Measurements from ENCODE around the gene GLRX.
"Not testable (repeated sequence)": the region's sequence is repeated elsewhere in the genome, so short reads cannot be mapped to it uniquely, and the experiment has no call there.

The GLRX gene, protein sequence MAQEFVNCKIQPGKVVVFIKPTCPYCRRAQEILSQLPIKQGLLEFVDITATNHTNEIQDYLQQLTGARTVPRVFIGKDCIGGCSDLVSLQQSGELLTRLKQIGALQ

DNA sequence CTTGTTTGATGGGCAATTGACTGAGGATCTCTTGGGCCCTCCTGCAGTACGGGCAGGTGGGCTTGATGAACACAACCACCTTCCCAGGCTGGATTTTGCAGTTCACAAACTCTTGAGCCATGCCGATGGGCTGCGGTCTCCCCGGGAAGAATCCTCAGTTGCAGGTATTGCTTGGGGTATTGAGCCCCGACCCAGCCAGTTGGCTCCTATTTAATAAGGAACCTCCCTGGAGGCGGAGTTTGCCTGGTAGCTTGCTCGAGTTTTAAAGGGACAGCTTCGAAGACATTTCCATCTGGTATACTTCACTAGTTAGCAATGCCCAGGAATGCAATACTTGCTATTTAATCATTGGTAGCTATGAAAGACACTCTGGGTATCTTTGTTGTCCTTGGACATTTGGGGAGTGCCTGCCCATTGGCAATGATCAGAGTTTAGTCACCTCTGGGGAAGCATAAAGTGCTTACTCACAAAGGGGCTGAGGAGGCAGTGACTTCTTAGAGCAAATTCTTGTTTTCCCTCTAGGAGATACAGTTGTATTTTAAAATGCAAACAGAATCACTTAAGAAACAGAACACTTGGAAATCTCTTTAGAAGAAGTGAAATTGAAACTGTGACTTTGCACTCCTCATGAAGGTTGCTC, at the start of gene GLRX:
TSS of gene GLRX (minus strand) at position 185 of the 640 bp plus-strand sequence. CDS start at position 121, 64 bp downstream.
- DNase-seq = peak; percentile 91

DNA sequence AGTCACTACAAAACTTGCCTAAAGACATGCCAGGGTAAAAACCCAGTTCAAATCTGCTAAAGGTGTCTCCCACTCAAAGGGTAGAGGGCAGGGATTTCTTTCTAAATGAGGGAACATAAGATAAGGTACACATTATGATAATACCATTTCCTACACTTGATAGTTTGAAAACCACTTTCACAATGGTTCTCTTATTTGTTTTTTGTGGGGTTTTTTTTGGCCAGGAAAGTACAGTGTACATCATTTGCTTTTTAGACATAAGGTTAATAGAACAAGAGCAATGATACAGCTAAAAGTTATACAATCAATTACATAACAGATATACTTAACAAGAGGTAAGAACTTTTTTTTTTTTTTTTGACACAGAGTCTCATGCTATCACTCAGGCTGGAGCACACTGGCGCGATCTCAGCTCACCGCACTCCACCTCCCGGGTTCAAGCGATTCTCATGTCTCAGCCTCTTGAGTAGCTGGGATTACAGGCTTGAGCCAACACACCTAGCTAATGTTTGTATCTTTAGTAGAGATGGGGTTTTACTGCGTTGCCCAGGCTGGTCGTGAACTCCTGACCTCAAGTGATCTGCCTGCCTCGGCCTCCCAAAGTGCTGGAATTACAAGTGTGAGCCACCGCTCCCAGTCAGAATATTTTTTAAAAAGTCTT, 48.8 kb upstream of the GLRX start:
- DNase-seq = no peak

DNA sequence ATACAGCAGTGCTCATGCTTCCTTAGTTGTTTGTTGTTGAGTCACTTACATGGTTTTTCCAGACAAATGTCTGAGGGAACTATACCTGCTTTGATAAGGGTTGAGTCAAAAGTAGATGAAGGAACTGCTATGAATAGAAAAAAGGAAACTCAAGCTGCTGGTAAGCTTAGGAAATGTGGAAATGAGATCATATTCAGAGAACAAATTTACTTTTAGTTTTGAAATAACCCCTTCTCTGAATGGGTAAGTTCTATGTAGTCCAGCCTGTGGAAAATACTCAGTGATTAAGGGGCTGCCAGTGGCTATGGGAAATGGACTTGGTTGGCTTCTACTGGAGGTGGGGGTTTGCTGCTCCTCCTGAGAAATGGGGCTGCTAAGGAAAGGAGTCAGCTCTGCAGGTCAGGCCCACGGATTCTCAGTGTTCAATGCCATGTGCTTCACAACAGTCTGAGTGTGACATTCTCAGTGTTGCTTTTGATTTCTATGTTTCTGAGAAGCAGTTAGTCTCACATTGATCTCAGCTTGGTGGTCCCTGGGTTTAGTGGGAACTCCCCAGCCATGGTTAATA, 47.7 kb upstream of the GLRX start:
- peak; percentile 29 for DNase-seq

DNA sequence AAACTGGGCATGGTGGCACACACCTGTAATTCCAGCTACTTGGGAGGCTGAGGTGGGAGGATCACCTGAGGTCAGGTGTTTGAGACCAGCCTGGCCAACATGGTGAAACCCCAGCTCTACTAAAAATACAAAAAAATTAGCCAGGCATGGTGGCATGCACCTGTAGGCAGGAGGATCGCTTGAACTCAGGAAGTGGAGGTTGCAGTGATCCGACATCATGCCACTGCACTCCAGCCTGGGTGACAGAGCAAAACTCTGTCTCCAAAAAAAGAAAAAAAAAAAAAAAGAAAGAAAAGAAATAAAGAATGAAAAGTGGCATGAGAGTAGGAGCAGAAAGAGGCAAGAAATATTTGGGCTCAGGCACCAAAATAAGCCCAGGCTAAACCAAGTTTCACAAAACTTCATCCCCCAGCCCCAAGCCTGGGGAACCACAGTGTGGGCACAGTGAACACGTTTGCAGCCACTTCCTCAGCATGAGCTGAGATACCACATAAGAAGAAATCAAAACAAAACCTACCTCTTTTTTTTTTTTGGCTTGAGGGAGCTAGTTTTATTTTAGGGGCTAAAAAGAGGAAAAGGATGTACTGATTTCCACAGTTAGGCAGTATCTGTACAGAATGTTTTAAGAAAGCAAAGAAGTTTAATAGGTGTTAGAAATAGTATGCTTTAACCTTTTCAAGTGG, 46.8 kb upstream of the GLRX start:
- not testable (repeated sequence) for DNase-seq

DNA sequence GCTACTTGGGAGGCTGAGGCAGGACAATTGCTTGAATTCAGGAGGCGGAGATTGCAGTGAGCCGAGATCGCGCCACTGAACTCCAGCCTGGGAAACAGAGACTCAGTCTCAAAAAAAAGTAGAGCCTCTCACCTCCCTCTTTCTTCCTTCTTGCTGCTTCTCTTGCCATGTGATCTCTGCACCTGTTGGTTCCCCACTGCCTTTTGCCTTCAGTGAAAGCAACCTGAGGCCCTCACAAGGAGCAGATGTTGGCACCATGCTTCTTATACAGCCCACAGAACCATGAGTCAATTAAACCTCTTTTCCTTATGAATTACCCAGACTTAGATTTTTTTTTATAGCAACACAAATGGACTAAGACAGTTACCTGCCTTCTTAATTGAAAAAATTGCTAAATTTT, 45.6 kb upstream of the GLRX start:
- no peak for DNase-seq

DNA sequence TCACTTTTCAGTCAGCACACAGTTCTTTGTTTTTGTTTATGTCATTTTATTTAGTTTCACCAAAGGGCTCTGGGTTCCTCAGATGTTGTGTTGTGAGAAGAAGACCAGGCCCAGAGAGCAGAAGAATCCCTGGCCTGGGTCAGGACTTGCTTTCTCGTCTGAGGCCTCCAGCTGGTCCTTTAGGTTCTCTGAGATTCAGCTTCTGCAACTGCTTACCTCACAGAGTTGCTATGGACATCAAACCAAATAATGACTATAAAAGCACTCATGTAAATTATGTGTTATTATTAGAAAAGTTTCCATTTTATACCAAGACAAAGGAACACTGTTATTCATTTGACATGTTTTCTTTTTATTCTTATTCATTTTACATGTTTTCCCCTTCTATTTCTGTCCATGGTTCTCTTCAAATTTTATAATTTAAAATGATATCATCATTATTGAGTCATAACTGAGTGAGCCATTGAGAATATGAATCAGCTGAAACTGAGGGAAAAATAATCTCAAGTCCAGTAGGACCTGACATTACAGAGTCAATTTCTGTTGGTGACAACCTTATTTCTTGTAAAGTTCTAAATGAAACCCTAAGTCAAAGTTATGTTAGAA, 44.0 kb upstream of the GLRX start:
- DNase-seq = no peak

DNA sequence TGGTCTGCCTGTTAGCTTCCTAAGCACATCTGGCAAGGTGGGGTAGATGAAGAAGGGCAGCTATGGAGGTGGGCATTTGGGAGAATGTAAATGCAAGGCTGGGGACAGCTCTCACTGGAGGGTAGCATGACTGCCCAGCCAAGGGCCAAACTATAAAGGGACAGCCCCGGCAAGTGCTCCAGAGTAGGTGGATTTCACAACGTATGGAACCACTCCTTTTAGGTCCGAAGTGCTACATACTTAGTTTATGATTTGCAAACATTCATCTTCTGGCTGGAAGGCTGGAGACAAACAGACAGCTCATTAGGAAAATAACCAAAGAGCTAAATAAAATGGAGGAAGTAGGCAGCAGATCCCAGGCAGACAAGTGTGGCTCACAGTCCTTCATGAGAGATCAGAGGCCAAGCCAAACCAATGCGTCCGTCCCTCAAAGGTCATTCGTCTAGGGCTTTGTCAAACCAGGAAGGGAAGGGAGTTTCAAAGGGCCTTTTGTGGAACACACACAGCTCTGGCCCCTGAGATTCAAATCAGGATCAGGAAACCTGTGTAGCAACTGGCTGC, 42.5 kb upstream of the GLRX start:
- no peak for DNase-seq

DNA sequence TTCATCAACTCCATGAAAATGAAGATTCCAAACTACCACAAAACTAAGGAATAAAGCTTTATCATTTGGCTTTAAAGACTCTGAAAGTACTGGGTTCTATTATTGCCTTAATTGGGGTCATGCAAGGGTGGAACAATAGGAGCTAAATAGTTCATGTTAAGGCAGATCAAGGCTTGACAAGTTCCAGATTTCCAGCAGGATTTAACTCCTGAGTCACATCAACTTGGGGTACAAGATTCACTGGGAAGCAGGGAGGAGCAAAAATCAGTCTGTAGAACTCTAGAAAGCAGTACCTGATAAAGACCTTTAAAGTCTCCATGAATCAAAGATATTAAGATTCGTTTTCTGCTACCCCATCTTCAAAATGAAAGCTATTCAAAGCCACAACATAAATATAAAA, 41.9 kb upstream of the GLRX start:
- no peak for DNase-seq

DNA sequence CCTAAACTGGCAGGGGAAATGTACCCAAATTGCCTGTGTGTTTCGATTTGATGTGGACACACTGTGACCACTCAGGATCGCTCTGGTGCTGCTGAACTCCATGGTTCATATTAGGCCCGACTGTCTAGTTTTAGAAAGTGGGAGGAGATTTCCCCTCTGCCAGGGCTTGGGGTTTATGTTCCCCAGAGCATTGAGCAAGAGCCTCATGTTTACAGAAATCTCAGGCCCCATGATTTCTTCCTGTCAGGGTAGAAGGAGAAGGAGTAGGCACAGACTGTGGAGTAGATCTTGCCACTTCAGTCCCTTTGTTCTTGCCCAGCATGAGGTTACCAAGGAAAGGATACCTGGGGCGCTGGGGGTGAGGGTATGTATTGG, 40.8 kb upstream of the GLRX start:
- no peak for DNase-seq

DNA sequence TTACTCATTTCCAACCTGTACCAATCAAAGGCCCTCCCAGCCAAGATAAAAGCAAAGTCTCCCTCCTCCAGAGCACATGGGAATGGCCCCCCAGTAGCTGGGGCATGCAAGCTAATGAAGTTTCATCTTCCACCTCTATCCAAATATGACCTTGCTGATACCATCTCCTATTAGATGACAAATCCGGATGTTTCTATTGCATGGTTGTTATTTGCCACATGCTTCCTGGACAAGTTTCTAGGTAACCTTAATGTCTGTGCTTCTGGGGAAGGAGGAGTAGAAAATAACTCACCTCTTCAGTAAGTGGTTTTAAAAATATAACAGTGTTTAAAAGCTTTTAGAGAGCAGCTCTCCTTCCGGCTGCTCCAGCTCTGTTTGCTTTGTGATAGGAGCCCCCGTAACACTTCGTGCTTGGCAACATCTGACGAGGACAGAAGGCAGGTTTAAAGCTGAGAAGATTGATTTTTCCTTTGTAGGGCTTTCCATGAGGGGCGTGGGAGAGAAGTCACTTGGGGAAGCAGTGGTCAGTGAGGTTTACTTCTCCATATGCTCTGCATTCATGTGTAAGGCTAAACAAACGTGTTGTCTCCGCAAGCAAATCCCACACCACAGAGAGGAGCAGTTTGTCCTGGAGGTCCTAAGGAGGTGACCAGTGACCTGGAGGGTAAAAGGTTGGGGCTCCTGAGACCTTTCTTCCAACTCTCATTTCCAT, 40.3 kb upstream of the GLRX start:
- no peak for DNase-seq

DNA sequence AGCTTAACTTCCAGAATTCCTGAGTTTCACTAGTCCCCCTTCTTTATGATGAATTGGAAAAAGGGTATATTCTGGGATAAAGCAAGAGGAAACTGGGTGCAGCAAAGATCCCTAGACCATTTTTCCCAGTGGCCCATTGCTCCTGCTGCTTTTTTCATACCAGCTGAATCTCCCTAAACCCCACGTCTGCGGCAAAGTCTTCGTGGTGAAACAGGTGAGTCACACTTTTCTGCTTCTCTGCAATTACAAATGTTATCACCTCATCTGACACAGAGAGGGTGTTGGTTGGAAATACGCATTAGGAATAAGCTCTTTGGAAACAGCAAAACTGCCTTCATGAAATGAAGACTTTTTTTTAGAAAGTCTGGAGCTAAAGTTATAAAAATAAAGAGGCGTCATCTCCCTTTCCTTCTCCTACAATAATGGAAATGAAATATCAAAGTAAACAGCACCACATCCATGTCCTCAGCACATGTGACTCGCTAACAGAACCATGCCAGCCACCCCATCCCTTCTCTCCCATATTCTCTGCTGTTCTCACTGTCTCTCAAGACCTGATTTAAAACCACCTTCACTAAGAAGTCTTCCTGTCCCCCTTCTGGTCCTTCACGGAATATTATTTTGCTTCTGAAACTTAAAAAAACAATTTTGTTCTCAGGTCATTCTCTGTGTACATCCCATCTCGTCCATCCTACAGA, 39.5 kb upstream of the GLRX start:
- no peak for DNase-seq

DNA sequence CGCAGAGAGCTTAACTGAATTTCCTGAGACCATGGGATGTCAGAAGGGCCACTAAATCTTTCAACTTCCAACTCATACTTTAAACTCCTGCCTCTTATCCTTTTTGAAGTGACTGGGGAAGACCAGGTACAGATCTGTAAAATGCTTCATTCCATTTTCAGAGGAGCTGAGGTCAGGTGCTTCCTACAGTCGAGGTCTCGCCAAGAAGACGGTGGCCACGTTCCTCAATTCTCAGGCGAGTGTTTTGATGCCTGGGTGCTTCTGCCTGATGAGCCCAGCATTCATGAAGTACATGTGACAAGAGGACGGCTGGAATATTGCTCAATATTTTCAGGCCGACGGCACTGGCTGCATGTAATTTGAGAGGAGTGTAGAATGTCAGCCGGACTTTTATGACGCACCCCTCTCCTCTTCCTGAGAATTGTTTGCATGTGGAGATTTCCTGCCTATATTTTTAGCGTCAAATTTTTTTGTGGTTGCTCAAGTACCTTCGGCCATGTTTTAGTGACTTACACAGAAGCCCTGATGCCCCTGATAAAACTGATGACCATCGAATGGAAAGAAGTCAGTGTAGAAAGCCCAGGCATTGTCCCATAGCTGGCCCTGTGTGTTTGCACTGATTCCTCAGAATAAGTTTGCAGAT, 38.8 kb upstream of the GLRX start:
- DNase-seq = no peak

DNA sequence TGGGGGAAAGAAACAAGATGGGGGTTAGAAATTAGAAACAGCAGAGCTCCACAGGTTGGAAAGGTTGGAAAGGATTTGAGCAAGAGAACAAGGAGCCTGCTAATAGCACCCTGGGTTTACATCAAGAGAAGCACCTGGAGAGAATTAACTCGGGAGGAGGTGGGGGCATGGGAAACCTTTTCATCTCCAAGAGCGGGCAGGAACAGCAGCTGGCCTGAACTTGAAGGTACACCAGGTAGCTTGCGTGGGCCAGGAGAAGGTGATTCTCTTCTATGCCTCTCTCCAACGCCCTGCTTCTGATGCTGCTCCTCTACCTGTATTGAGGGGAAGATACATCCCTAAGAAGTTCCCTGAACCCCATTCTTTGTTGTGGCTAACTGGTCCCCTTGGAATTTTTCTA, 37.1 kb upstream of the GLRX start:
- no peak for DNase-seq

DNA sequence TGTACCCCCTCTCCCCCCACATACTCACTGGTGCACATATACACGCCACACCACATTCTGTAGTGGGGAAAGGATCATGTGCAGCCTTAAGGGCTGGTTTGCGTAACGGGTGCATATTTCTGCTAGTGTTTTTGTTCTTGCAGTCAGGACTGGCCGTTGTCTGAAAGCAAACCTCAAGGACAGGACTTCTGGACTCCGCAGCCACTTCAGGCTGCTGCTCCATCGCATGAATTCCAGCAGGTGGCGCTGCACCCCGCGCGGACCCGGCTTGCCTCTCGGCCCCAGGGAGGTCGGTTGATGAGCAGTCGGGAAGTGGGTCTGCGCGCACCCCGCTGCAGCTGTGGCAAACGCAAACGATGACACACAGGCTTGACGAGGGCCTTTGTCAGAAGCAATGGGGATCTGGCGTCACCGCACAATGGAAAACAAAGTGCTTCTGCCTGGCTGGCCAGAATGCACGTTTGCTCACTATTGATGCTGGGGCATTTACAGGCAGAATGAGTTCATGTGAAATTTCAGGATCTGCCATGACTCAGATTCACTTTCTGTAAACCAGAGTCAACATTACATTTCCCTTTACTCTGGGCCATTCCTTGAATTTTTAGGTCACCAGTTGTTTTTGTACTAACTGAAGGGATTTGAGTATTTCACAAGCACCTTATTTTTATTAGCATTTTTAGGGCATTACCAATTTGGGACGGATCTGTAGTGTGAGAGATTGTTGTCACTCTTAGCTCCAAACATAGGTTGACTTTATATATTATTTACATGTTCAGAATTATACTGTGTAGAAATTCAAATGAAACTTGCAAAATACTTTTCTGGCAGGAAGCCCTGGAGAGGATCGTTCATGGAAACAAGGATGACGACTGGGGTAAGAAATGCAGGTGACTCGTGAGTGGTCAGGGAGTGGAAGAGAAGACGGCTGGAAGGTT, 36.4 kb upstream of the GLRX start:
- peak; percentile 83 for DNase-seq

DNA sequence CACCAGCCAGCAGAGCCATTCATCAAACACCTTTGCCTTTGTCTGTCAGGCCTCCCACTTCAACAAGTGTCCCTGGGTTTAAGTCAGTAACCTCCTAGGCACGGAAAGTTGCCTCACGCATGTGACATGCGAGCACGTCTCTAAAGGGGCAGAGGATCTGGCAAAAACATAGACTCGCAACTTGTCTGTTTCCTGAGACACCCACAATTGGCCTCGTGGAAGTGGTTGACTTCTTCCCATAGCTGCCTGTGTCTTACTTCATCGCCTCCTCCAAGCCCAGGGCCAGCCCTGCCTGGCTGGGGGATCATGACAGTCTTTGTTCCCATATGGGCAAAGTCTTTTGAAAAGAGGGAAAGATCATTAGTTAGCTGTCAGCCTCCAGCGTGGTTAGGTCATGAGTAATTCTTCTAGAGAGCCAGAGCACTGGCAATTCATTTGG, 35.5 kb upstream of the GLRX start:
- peak; percentile 11 for DNase-seq

DNA sequence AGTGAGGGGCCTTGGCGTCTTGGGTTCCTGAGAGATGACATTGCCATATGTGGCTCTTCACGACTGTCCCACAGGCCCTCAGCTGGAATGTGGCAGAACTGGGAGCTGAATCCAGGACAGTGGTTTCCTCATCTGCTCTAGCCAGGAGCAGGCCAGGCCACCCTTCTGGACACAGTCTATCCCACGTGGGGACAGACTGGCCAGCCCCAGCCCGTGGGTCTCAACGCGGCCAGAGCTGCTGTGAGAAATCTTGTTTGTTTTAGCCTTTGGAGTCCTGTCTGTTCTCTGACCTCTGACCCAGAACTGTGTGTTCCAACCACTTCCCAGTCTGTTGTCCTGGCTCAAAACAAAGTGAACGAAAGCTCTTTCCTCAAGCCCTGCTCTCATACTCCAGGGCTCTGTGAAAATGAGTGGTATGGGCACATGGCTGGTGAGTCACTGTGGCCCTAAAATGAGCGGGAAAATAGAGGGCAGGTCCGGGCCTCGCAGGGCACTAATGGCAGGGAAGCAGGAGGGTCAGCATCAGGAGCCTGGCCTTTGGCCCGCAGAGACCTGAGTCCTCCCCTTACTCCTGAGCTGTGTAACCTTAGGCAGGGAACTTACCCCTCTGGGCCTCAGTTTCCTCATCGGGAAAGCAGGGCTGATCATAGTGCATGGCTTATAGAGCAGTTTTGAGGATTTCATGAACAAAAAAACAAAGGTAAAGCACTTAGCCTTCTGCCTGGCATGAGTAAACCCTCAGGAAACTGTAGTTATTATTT, 34.8 kb upstream of the GLRX start:
- no peak for DNase-seq

DNA sequence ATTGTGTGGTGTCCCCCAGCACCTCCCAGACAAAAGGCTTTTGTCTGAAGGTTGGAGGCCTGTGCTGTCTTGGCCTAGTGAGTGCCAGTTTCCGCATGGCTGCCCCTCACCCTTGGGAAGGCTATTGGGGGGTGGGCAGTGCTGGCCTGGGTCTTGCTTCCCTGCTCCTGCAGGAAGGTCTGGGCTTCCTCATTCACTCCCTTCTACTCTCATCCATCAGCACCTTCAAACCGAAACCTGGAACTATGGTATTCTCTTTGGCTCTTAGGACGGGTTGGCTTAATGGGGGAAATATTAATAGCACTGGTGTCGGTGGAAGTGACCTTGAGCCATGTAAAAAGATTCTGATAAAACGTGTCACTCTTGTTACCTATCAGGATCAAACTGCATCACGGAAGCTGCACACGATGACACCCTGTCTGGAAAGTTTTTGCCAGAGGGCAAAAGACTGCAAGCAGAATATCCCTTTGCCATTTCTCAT, 34.0 kb upstream of the GLRX start:
- DNase-seq = no peak

DNA sequence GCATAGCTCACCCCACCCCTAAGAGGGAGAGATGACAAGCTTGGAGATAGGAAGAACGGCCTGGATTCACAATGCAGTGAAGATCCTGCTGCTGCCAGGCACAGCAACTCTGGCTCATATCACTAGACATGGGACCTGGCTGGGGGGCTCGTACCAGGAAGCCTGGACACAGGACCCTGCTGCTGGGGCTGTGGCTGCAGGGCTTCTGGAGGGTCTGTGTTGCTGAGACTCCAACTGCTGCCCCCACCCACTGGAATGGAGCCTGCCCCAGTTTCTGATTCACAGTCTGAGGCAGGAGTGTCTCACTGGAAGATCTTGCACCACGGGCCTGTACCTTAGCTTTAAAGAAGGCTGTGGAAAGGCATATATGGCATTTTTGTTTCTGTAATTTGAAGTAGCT, 31.0 kb upstream of the GLRX start:
- DNase-seq = no peak

DNA sequence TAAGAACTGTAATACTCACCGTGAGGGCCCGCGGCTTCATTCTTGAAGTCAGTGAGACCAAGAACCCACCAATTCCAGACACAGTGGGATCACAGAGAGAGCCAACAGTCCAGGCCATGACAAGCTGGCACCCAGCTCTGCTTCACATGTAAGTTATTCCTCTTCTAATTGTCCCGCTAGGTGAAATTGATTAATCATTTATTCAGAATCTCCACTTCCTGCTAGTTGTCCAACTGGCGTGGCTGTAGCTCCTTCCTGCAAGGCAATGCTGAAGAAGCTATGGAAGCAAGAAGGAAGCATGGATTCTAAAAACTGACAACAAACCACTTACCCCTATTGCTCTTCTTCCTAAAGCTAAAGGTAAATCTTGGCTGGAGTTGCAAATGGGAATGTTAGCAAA, 30.0 kb upstream of the GLRX start:
- no peak for DNase-seq
